ENCODE data around the gene OTUD6A. TPM values are rescaled to one million over a fixed set of nuclear protein-coding genes. Genes with fewer than 3 reads are reported as not detected.

OTUD6A gene
- polyA plus RNA-seq, 1 experiment, result not detected

GRCh38 chrX:70054391-70054790, 7.9 kb upstream of the OTUD6A start:
- POLR2A ChIA-PET, result no interaction called here
- Histone ChIP-seq H3K4me3 (ENCODE audit: low read depth, low read length) (no peak overlapping the region), H3K27ac (ENCODE audit: low read depth, low read length) (no peak overlapping the region), H3K9me3 (ENCODE audit: control insufficient read depth, insufficient read depth, low read length) (no peaks in the 10 kb centered on the region), H3K27me3 (ENCODE audit: control insufficient read depth, insufficient read depth, low read length) (no peaks in the 10 kb centered on the region)
- CTCF ChIA-PET, result no interaction called here
- no peak for DNase-seq (ENCODE audit: low read depth, low spot score)
- TF ChIP-seq, protein P1, sequence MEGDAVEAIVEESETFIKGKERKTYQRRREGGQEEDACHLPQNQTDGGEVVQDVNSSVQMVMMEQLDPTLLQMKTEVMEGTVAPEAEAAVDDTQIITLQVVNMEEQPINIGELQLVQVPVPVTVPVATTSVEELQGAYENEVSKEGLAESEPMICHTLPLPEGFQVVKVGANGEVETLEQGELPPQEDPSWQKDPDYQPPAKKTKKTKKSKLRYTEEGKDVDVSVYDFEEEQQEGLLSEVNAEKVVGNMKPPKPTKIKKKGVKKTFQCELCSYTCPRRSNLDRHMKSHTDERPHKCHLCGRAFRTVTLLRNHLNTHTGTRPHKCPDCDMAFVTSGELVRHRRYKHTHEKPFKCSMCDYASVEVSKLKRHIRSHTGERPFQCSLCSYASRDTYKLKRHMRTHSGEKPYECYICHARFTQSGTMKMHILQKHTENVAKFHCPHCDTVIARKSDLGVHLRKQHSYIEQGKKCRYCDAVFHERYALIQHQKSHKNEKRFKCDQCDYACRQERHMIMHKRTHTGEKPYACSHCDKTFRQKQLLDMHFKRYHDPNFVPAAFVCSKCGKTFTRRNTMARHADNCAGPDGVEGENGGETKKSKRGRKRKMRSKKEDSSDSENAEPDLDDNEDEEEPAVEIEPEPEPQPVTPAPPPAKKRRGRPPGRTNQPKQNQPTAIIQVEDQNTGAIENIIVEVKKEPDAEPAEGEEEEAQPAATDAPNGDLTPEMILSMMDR (IDR thresholded peaks at IDR 0.05; ENCODE audit: low read depth, low read length), result no peak

DNA sequence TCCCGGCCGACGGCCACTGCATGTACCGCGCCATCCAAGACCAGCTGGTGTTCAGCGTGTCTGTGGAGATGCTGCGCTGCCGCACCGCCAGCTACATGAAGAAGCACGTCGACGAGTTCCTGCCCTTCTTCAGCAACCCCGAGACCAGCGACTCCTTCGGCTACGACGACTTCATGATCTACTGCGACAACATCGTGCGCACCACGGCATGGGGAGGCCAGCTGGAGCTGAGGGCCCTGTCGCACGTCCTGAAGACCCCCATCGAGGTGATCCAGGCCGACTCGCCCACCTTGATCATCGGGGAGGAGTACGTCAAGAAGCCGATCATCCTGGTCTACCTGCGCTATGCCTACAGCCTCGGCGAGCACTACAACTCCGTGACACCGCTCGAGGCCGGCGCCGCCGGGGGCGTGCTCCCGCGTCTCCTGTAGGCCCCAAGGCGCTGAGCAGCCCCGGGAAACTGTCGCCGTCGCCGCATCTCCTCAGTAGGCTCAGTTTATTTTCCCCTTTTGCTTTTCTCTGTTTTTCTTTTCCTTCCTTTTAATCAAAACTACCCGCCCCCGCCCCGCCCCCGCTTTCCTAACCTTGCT, 799 bp downstream of the OTUD6A start:
- peaks cover 10% of the 10 kb centered on the region; the same call in 1 of the 2 replicates for H3K9me3 ChIP-seq (ENCODE audit: control insufficient read depth, insufficient read depth, low read length)
- DNase-seq (ENCODE audit: low read depth, low spot score), result no peak
- ChIA-PET POLR2A (no interaction called here), CTCF (interaction anchor here (0.5 kb wide), 1 partner anchor 70 kb away, joined by 3 read pairs; the partner anchor contains the start of gene IGBP1)
- no peak overlapping the region for H3K27ac ChIP-seq (ENCODE audit: low read depth, low read length)
- no peaks in the 10 kb centered on the region for H3K27me3 ChIP-seq (ENCODE audit: control insufficient read depth, insufficient read depth, low read length)
- no peak overlapping the region for H3K4me3 ChIP-seq (ENCODE audit: low read depth, low read length)
- TF ChIP-seq, protein P1 (IDR thresholded peaks at IDR 0.05; ENCODE audit: low read depth, low read length), result no peak

DNA sequence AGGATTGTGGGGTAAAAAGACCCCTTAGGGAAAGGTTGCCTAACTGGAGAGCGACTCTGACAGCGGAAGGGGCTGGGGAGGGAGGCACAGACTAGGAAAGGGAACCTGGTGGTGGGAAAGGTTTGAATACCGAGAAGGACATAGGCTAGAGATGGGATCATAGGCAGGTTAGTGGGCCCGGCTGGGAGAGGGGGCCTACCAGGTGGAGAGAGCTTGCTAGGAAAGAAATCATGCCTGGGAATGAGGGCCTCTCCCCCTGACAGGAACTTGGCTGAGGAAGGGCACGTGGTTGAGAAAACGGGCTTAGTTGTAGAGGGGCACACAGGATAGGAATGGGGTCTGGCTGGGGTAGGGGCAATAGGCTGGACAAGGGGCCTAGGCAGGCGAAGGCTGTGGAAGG, 4.4 kb downstream of the OTUD6A start:
- Histone ChIP-seq H3K9me3 (ENCODE audit: control insufficient read depth, insufficient read depth, low read length) (peaks cover 10% of the 10 kb centered on the region; the same call in 1 of the 2 replicates), H3K4me3 (ENCODE audit: low read depth, low read length) (no peak overlapping the region), H3K27ac (ENCODE audit: low read depth, low read length) (no peak overlapping the region), H3K27me3 (ENCODE audit: control insufficient read depth, insufficient read depth, low read length) (no peaks in the 10 kb centered on the region)
- TF ChIP-seq, protein P1 (IDR thresholded peaks at IDR 0.05; ENCODE audit: low read depth, low read length), result no peak
- DNase-seq (ENCODE audit: low read depth, low spot score), result no peak
- ChIA-PET POLR2A (no interaction called here), CTCF (no interaction called here)

DNA sequence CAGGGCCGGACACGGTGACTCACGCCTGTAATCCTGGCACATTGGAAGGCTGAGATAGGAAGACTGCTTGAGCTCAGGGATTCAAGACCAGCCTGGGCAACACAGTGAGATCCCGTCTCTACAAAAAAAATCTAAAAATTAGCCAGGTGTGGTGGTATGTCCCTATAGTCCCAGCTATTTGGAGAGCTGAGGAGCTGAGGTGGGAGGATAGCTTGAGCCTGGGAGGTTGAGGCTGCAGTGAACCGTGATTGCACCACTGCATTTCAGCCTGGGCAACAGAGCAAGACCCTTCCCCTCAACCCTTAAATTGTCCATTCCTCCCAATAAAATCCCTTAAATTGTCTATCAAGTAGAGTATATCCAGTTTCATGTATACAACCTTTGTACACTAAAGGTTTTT, 17.0 kb downstream of the OTUD6A start:
- TF ChIP-seq, protein P1 (IDR thresholded peaks at IDR 0.05; ENCODE audit: low read depth, low read length), result no peak
- CTCF ChIA-PET, result interaction anchor here (1.4 kb wide), 1 partner anchor 47 kb away, joined by 4 read pairs; no protein-coding TSS in a partner anchor
- Histone ChIP-seq H3K27ac (ENCODE audit: low read depth, low read length) (no peak overlapping the region), H3K27me3 (ENCODE audit: control insufficient read depth, insufficient read depth, low read length) (no peaks in the 10 kb centered on the region), H3K4me3 (ENCODE audit: low read depth, low read length) (no peak overlapping the region), H3K9me3 (ENCODE audit: control insufficient read depth, insufficient read depth, low read length) (no peaks in the 10 kb centered on the region)
- POLR2A ChIA-PET, result no interaction called here
- DNase-seq (ENCODE audit: low read depth, low spot score), result no peak

DNA sequence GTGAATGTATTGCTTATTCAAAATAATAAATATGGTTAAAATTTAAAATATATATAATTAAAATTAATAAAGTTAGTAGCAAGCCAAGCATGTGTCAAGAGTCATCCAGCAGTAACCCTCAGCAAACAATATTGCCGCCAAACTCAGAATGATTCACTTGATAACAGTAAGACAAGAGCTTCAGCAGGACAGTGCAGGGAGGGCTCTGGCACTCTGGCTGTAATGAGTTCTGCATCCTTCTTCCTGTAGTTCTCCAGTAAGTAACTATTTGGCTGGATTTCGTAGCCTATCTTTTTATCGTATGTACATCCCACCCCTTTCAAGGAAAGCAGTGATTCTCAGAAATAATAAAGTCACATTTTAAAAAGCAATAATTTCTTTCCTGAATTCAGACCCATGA, 17.6 kb downstream of the OTUD6A start:
- Histone ChIP-seq H3K27ac (ENCODE audit: low read depth, low read length) (no peak overlapping the region), H3K4me3 (ENCODE audit: low read depth, low read length) (no peak overlapping the region), H3K27me3 (ENCODE audit: control insufficient read depth, insufficient read depth, low read length) (no peaks in the 10 kb centered on the region), H3K9me3 (ENCODE audit: control insufficient read depth, insufficient read depth, low read length) (no peaks in the 10 kb centered on the region)
- POLR2A ChIA-PET, result no interaction called here
- TF ChIP-seq, protein P1 (IDR thresholded peaks at IDR 0.05; ENCODE audit: low read depth, low read length), result no peak
- no peak for DNase-seq (ENCODE audit: low read depth, low spot score)
- CTCF ChIA-PET, result interaction anchor here (1.4 kb wide), 2 partner anchors 17 to 47 kb away, joined by 4 to 5 read pairs; no protein-coding TSS in a partner anchor

Data from AG04450 (cell line).